ENCODE results near the gene ALK. TPM values are rescaled to one million over a fixed set of nuclear protein-coding genes. Genes with fewer than 3 reads are reported as not detected.

Gene ALK
- total RNA-seq, 1 experiment from 2014 or later = not detected

- no peak overlapping the region for H2AK5ac ChIP-seq (ENCODE audit: insufficient read length, low read length)
Observed at GRCh38 chr2:29497375-29497774, 424.0 kb downstream of the ALK start.

More at GRCh38 chr2:29497375-29497774, 424.0 kb downstream of the ALK start:
- Histone ChIP-seq H4K20me1 (ENCODE audit: control insufficient read depth, insufficient read depth, insufficient read length) (no peaks in the 10 kb centered on the region), H3K27ac (ENCODE audit: insufficient read length, low read depth, low read length) (no peak overlapping the region), H3T11ph (ENCODE audit: low read length) (no peak overlapping the region), H3K23ac (ENCODE audit: insufficient read length, low read depth, low read length) (no peak overlapping the region), H3K4ac (ENCODE audit: low read depth, low read length) (no peak overlapping the region), H4K91ac (ENCODE audit: insufficient read length, low read depth, low read length) (no peak overlapping the region), H3K4me1 (ENCODE audit: insufficient read depth, low read length) (no peaks in the 10 kb centered on the region), H4K5ac (ENCODE audit: insufficient read length, low read depth, low read length) (no peak overlapping the region), H4K8ac (replicated peaks; ENCODE audit: insufficient read length, low read depth, low read length) (no peak overlapping the region), H3K27me3 (ENCODE audit: insufficient read depth, low read length) (no peaks in the 10 kb centered on the region), H3K79me2 (ENCODE audit: insufficient read depth, low read length) (no peaks in the 10 kb centered on the region), H2BK15ac (ENCODE audit: low read depth, low read length) (no peak overlapping the region), H2AFZ (ENCODE audit: low read length) (no peak overlapping the region), H3K14ac (ENCODE audit: insufficient read depth, low read length) (no peak overlapping the region), H2BK12ac (ENCODE audit: insufficient read length, low read depth, low read length) (no peak overlapping the region), H3K56ac (ENCODE audit: insufficient read length, low read depth, low read length) (no peak overlapping the region), H2BK5ac (ENCODE audit: insufficient read length, low read length) (no peak overlapping the region), H2BK20ac (ENCODE audit: low read depth, low read length, poor library complexity, severe bottlenecking) (no peak overlapping the region), H3K4me2 (ENCODE audit: insufficient read depth, insufficient read length, low read length) (no peak overlapping the region), H3K9ac (ENCODE audit: extremely low read depth, insufficient read length, low read length) (no peak overlapping the region), H3K18ac (ENCODE audit: insufficient read length, low read depth, low read length) (no peak overlapping the region), H3K9me3 (ENCODE audit: control insufficient read depth, low read depth, low read length) (no peaks in the 10 kb centered on the region), H3K23me2 (ENCODE audit: insufficient read length, low read depth, low read length, poor library complexity, severe bottlenecking) (no peaks in the 10 kb centered on the region), H3K79me1 (ENCODE audit: insufficient read depth, low read depth, low read length, poor library complexity, severe bottlenecking) (no peaks in the 10 kb centered on the region), H2BK120ac (ENCODE audit: low read depth, low read length, poor library complexity, severe bottlenecking) (no peak overlapping the region)
- peaks cover 4 to 8% of the 10 kb centered on the region in 2 experiments; a peak in 3 of 4 replicates for H3K4me1 Mint-ChIP-seq
- no peaks in the 10 kb centered on the region for H3K36me3 Mint-ChIP-seq (ENCODE audit: insufficient read depth in 1 of 3, low read depth in 3 of 3)
- no peaks in the 10 kb centered on the region for H3K9me3 Mint-ChIP-seq
- no CpG with 5 or more reads among the region's 3 CpGs for WGBS (ENCODE audit: extremely low coverage, insufficient read length, low lambda C conversion rate)
- TF ChIP-seq, protein P1, sequence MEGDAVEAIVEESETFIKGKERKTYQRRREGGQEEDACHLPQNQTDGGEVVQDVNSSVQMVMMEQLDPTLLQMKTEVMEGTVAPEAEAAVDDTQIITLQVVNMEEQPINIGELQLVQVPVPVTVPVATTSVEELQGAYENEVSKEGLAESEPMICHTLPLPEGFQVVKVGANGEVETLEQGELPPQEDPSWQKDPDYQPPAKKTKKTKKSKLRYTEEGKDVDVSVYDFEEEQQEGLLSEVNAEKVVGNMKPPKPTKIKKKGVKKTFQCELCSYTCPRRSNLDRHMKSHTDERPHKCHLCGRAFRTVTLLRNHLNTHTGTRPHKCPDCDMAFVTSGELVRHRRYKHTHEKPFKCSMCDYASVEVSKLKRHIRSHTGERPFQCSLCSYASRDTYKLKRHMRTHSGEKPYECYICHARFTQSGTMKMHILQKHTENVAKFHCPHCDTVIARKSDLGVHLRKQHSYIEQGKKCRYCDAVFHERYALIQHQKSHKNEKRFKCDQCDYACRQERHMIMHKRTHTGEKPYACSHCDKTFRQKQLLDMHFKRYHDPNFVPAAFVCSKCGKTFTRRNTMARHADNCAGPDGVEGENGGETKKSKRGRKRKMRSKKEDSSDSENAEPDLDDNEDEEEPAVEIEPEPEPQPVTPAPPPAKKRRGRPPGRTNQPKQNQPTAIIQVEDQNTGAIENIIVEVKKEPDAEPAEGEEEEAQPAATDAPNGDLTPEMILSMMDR (conservative IDR thresholded peaks at IDR 0.05) = no peak
- no peak overlapping the region; a peak in 1 of 7 replicates for H3K27ac Mint-ChIP-seq
- no peak overlapping the region for H3K4me3 Mint-ChIP-seq
- no peak for DNase-seq
- no peaks in the 10 kb centered on the region; the same call in 1 of the 2 replicates for H3K27me3 Mint-ChIP-seq (ENCODE audit: low read depth)
